ENCODE results near the gene GRID2. TPM values are rescaled to one million over a fixed set of nuclear protein-coding genes. Genes with fewer than 3 reads are reported as not detected.

The GRID2 gene
- total RNA-seq, 1 experiment from 2014 or later: not detected

GRCh38 chr4:92872604-92873003 lies 568.8 kb downstream of the GRID2 start:
- no peak for DNase-seq (ENCODE audit: extremely low read depth, low read depth)

GRCh38 chr4:92885632-92886031 lies 581.9 kb downstream of the GRID2 start:
- DNase-seq (ENCODE audit: extremely low read depth, low read depth): no peak

- no peak for DNase-seq (ENCODE audit: extremely low read depth, low read depth)
Observed at GRCh38 chr4:92952426-92952825, 648.7 kb downstream of the GRID2 start.

GRCh38 chr4:92952897-92953296 lies 649.1 kb downstream of the GRID2 start:
- DNase-seq (ENCODE audit: extremely low read depth, low read depth): no peak

GRCh38 chr4:92953462-92953861 lies 649.7 kb downstream of the GRID2 start:
- DNase-seq (ENCODE audit: extremely low read depth, low read depth): no peak

- DNase-seq (ENCODE audit: extremely low read depth, low read depth): no peak
Observed at GRCh38 chr4:92961881-92962280, 658.1 kb downstream of the GRID2 start.

- DNase-seq (ENCODE audit: extremely low read depth, low read depth): no peak
Observed at GRCh38 chr4:92962831-92963230, 659.1 kb downstream of the GRID2 start.

- no peak for DNase-seq (ENCODE audit: extremely low read depth, low read depth)
Observed at GRCh38 chr4:92968556-92968955, 664.8 kb downstream of the GRID2 start.

- DNase-seq (ENCODE audit: extremely low read depth, low read depth): no peak
Observed at GRCh38 chr4:92968996-92969395, 665.2 kb downstream of the GRID2 start.

GRCh38 chr4:92969650-92970379 lies 666.0 kb downstream of the GRID2 start:
- peak; percentile 85 for DNase-seq (ENCODE audit: extremely low read depth, low read depth)

GRCh38 chr4:92970996-92971395 lies 667.2 kb downstream of the GRID2 start:
- DNase-seq (ENCODE audit: extremely low read depth, low read depth): no peak

- no peak for DNase-seq (ENCODE audit: extremely low read depth, low read depth)
Observed at GRCh38 chr4:92988301-92988700, 684.5 kb downstream of the GRID2 start.

GRCh38 chr4:92992758-92993157 lies 689.0 kb downstream of the GRID2 start:
- no peak for DNase-seq (ENCODE audit: extremely low read depth, low read depth)

- DNase-seq (ENCODE audit: extremely low read depth, low read depth): no peak
Observed at GRCh38 chr4:92994727-92995126, 691.0 kb downstream of the GRID2 start.

GRCh38 chr4:92996533-92996932 lies 692.8 kb downstream of the GRID2 start:
- DNase-seq (ENCODE audit: extremely low read depth, low read depth): no peak

- no peak for DNase-seq (ENCODE audit: extremely low read depth, low read depth)
Observed at GRCh38 chr4:93000910-93001309, 697.1 kb downstream of the GRID2 start.

- DNase-seq (ENCODE audit: extremely low read depth, low read depth): no peak
Observed at GRCh38 chr4:93002240-93002639, 698.5 kb downstream of the GRID2 start.

- DNase-seq (ENCODE audit: extremely low read depth, low read depth): no peak
Observed at GRCh38 chr4:93016350-93016749, 712.6 kb downstream of the GRID2 start.

GRCh38 chr4:93018243-93018642 lies 714.5 kb downstream of the GRID2 start:
- DNase-seq (ENCODE audit: extremely low read depth, low read depth): no peak

- DNase-seq (ENCODE audit: extremely low read depth, low read depth): no peak
Observed at GRCh38 chr4:93018806-93019205, 715.0 kb downstream of the GRID2 start.

- DNase-seq (ENCODE audit: extremely low read depth, low read depth): no peak
Observed at GRCh38 chr4:93029769-93030168, 726.0 kb downstream of the GRID2 start.

- DNase-seq (ENCODE audit: extremely low read depth, low read depth): no peak
Observed at GRCh38 chr4:93030670-93031069, 726.9 kb downstream of the GRID2 start.

Measured in NCI-H460 (cell line).